H1 (cell line): ENCODE measurements around the gene ABTB1. TPM values are rescaled to one million over a fixed set of nuclear protein-coding genes. Genes with fewer than 3 reads are reported as not detected.

Experiments used
- BCL11A ChIP-seq, 2 experiments: IDR thresholded peaks; one replicate each; pipeline ENCODE4 v1.6.1; 2011; ENCODE audit warnings: low read depth in 2 of 2, low read length in 2 of 2, mild to moderate bottlenecking in 2 of 2
- CBX8 ChIP-seq: fragments of 300-800, 300-1000 bp; sonication (generic); IDR thresholded peaks from 2 replicates; pipeline ENCODE4 v1.7.1; 2016; ENCODE audit warnings: low read depth, low read length, borderline replicate concordance
- CHD2 ChIP-seq: IDR thresholded peaks from 2 replicates; pipeline ENCODE4 v1.6.1; 2012; ENCODE audit warnings: low read length, improper control_type of control experiment
- GABPA ChIP-seq: IDR thresholded peaks from 2 replicates; pipeline ENCODE4 v1.6.1; 2011; ENCODE audit warnings: mild to moderate bottlenecking, low read length, moderate library complexity, borderline replicate concordance; ENCODE audit not compliant: insufficient read depth
- HDAC2 ChIP-seq, 2 experiments: fragments of 300-600 bp in 1 of 2; sonication (generic) in 1 of 2; IDR thresholded peaks; 2 replicates each; pipeline ENCODE4 v1.6.1; 2011 to 2012; ENCODE audit warnings: low read depth in 2 of 2, low read length in 2 of 2, mild to moderate bottlenecking in 2 of 2, moderate library complexity in 2 of 2, borderline replicate concordance in 1 of 2, inconsistent platforms in 1 of 2
- KDM4A ChIP-seq: IDR thresholded peaks from one replicate; pipeline ENCODE4 v1.7.1; 2012; ENCODE audit warnings: low read depth, mild to moderate bottlenecking, moderate library complexity, low read length, inconsistent platforms; ENCODE audit not compliant: severe bottlenecking
- KDM5A ChIP-seq: fragments of 200-600 bp; IDR thresholded peaks from 2 replicates; pipeline ENCODE4 v1.7.1; 2012; ENCODE audit warnings: mild to moderate bottlenecking, low read length, inconsistent platforms, mixed read lengths
- MAX ChIP-seq: IDR thresholded peaks from 2 replicates; pipeline ENCODE4 v1.6.1; 2012; ENCODE audit warnings: inconsistent platforms
- NANOG ChIP-seq: IDR thresholded peaks from 2 replicates; pipeline ENCODE4 v1.6.1; 2011; ENCODE audit warnings: low read length, low read depth, mild to moderate bottlenecking, inconsistent platforms; ENCODE audit not compliant: insufficient read depth, poor library complexity, severe bottlenecking
- NRF1 ChIP-seq: IDR thresholded peaks from 2 replicates; pipeline ENCODE4 v1.6.1; 2011; ENCODE audit warnings: mild to moderate bottlenecking, low read depth, low read length, improper control_type of control experiment
- PHF8 ChIP-seq: fragments of 200-600 bp; sonication (generic); conservative IDR thresholded peaks from 2 replicates; pipeline ENCODE4 v1.7.1; 2012; ENCODE audit warnings: low read depth, mild to moderate bottlenecking, inconsistent platforms, low read length, moderate library complexity
- POLR2A ChIP-seq, 2 experiments: IDR thresholded peaks; 1 replicate in 1 of 2; 2 replicates in 1 of 2; pipeline ENCODE4 v1.6.1; 2011; ENCODE audit warnings: low read depth in 2 of 2, low read length in 2 of 2, mild to moderate bottlenecking in 2 of 2; ENCODE audit errors: control extremely low read depth in 1 of 2
- POU5F1 ChIP-seq: IDR thresholded peaks from 2 replicates; pipeline ENCODE4 v1.6.1; 2011; ENCODE audit warnings: low read depth, mild to moderate bottlenecking, low read length, moderate library complexity
- RAD21 ChIP-seq, 2 experiments: IDR thresholded peaks in 1 of 2; conservative IDR thresholded peaks in 1 of 2; 2 replicates each; pipeline ENCODE4 v1.6.1; 2011; ENCODE audit warnings: low read depth in 2 of 2, low read length in 2 of 2, improper control_type of control experiment in 1 of 2, inconsistent platforms in 1 of 2, mild to moderate bottlenecking in 1 of 2, moderate library complexity in 1 of 2
- SP4 ChIP-seq: IDR thresholded peaks from 2 replicates; pipeline ENCODE4 v1.6.1; 2012; ENCODE audit warnings: low read length, inconsistent platforms
- SRF ChIP-seq: IDR thresholded peaks from 2 replicates; pipeline ENCODE4 v1.6.1; 2011; ENCODE audit warnings: mild to moderate bottlenecking, low read depth, low read length, moderate library complexity
- TAF7 ChIP-seq: optimal IDR thresholded peaks from 2 replicates; pipeline ENCODE3; 2011; ENCODE audit warnings: low read depth, mild to moderate bottlenecking, inconsistent platforms, low read length, moderate library complexity, borderline replicate concordance
- polyA plus RNA-seq, 7 experiments: library from polyadenylated mRNA; depleted of rRNA in 3 of 7; stranded (reverse) in 5 of 7; unstranded in 2 of 7; fragments of >200 nt in 5 of 7; fragments of 200-250 nt in 2 of 7; gene quantifications; 1 replicate in 5 of 7; 2 replicates in 1 of 7; 4 replicates in 1 of 7; pipeline versions ENCODE4 v1.2.1 to v1.2.3, GENCODE V29; 2011 to 2013; ENCODE audit warnings: missing spikeins in 2 of 7, mixed read lengths in 2 of 7
- total RNA-seq: library from RNA; stranded (reverse); fragmentation: NEBNext Ultra II Directional; extraction: Animal tissue kit (Norgen Biotek cat#: 25700); gene quantifications from 2 replicates; pipeline ENCODE4 v1.2.1, GENCODE V29; 2021
- TF ChIP-seq, protein P1 (sequence below): IDR thresholded peaks from 2 replicates; pipeline ENCODE4 v1.6.1; 2012; ENCODE audit warnings: low read length, inconsistent platforms

Gene ABTB1
- total and polyA plus RNA-seq, 2 of the 8 experiments (the other 6 are each of a cell fraction or from before 2014, with no cell fraction given) = 7.1 to 9.4 TPM

GRCh38 chr3:127628788-127629466, 43.8 kb upstream of the ABTB1 start, which contains the start of gene PODXL2 (continued):
- TF ChIP-seq RAD21 (IDR thresholded peaks at IDR 0.05 in 1 of 2, conservative IDR thresholded peaks at IDR 0.05 in 1 of 2; ENCODE audit: low read depth in 2 of 2, low read length in 2 of 2) = no peak
- no peak for TF ChIP-seq SRF
- TF ChIP-seq TAF7 = no peak
- no peak for TF ChIP-seq POLR2A (IDR thresholded peaks at IDR 0.05; ENCODE audit: control extremely low read depth in 1 of 2, low read depth in 2 of 2, low read length in 2 of 2)
- TF ChIP-seq PHF8 = peak; percentile 74
- TF ChIP-seq CHD2 = no peak
- TF ChIP-seq KDM5A = no peak
- no peak for TF ChIP-seq NANOG
- no peak for TF ChIP-seq GABPA
- TF ChIP-seq SP4 = no peak
- TF ChIP-seq KDM4A = peak; percentile 15
- no peak for TF ChIP-seq POU5F1
- TF ChIP-seq CBX8 = no peak
- TF ChIP-seq HDAC2 (IDR thresholded peaks at IDR 0.05; ENCODE audit: borderline replicate concordance in 1 of 2, low read depth in 2 of 2, low read length in 2 of 2) = peak in 1 of 2 experiments; percentile 98; a peak in 2 of 4 replicates
- TF ChIP-seq, protein P1, sequence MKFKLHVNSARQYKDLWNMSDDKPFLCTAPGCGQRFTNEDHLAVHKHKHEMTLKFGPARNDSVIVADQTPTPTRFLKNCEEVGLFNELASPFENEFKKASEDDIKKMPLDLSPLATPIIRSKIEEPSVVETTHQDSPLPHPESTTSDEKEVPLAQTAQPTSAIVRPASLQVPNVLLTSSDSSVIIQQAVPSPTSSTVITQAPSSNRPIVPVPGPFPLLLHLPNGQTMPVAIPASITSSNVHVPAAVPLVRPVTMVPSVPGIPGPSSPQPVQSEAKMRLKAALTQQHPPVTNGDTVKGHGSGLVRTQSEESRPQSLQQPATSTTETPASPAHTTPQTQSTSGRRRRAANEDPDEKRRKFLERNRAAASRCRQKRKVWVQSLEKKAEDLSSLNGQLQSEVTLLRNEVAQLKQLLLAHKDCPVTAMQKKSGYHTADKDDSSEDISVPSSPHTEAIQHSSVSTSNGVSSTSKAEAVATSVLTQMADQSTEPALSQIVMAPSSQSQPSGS = no peak
- TF ChIP-seq MAX = peak; percentile 99
- no peak for TF ChIP-seq BCL11A (IDR thresholded peaks at IDR 0.05; ENCODE audit: low read depth in 2 of 2, low read length in 2 of 2)
- TF ChIP-seq NRF1 = no peak
